NCI-H2196 (cell line): ENCODE results near the gene SDR42E1.

Experiments used
- DNase-seq: peaks from one replicate; lab custom pipeline; 2025; ENCODE audit not compliant: unreplicated experiment; lab: John Stamatoyannopoulos, UW

SDR42E1 gene

GRCh38 chr16:81942007-81942601, 69.2 kb downstream of the SDR42E1 start:
- no peak for DNase-seq

GRCh38 chr16:81940781-81941560, 70.3 kb downstream of the SDR42E1 start:
- DNase-seq, result peak; percentile 1

GRCh38 chr16:81939164-81940056, 71.9 kb downstream of the SDR42E1 start:
- peak; percentile 0 for DNase-seq
